ENCODE data around the gene YEATS4.

YEATS4 gene

DNA sequence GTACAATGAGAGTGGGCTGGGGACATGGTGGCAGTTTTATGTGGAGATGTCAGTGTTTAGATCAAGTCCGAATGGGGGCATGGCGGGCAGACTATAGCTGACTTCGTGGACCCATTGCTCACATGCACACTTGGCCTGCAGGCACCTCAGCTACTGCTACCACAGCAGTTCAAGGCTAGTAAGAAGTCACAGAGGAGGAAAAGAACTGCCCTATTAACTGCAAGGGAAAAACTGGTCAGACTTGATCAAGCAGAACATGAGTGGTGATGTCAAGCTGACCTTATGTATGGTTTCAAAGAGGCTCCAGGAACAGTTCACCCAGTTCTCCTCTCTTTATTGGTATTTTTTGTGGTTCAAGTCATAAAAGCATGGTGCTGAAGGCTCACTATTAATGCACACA lies 80.5 kb downstream of the YEATS4 start:
- DNase-seq = no peak
